Measurements from ENCODE around the gene TMEM258. TPM values are rescaled to one million over a fixed set of nuclear protein-coding genes. Genes with fewer than 3 reads are reported as not detected.

Gene TMEM258
- total RNA-seq, 4 donors from 2014 or later, result 36.5 to 51.8 (median 47.2) TPM

DNA sequence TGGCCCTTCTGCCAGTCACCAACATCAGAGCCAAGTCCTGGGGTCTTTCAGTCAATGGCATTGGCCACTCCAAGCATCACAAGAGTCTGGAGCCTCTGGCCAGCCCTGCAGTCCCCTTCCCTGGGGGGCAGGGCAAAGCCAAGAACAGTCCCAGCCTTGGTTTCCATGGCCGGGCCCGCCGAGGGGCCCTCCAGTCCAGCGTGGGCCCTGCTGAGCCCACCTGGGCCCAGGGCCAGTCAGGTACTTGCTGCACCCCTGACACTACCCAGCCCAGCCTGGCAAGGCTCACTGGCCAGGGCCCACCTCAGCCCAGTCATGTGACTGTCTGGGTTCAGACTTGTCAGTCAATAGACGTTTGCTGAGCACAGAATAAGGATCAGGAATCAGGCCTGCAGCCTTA, 10.8 kb downstream of the TMEM258 start:
- Histone ChIP-seq H3K27ac (no peak overlapping the region), H3K36me3 (peaks cover 0 to 9% of the 10 kb centered on the region in 2 donors), H3K4me1 (peaks cover 0 to 5% of the 10 kb centered on the region in 2 donors), H3K27me3 (no peaks in the 10 kb centered on the region), H3K9me3 (no peaks in the 10 kb centered on the region), H3K4me3 (no peak overlapping the region)
- intact Hi-C loops (cut with DNase I; ENCODE audit: low total_unique reads), result no loop called here
- TF ChIP-seq, protein P1, sequence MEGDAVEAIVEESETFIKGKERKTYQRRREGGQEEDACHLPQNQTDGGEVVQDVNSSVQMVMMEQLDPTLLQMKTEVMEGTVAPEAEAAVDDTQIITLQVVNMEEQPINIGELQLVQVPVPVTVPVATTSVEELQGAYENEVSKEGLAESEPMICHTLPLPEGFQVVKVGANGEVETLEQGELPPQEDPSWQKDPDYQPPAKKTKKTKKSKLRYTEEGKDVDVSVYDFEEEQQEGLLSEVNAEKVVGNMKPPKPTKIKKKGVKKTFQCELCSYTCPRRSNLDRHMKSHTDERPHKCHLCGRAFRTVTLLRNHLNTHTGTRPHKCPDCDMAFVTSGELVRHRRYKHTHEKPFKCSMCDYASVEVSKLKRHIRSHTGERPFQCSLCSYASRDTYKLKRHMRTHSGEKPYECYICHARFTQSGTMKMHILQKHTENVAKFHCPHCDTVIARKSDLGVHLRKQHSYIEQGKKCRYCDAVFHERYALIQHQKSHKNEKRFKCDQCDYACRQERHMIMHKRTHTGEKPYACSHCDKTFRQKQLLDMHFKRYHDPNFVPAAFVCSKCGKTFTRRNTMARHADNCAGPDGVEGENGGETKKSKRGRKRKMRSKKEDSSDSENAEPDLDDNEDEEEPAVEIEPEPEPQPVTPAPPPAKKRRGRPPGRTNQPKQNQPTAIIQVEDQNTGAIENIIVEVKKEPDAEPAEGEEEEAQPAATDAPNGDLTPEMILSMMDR (IDR thresholded peaks at IDR 0.05 in 4 of 5, conservative IDR thresholded peaks at IDR 0.05 in 1 of 5), result no peak
- no peak for TF ChIP-seq POLR2A (IDR thresholded peaks at IDR 0.05)
- DNase-seq, result no peak
- in situ Hi-C loops (cut with MboI; ENCODE audit: low sequenced_read_pairs in 4 of 4), result loop anchor here in 1 of 4 donors (25.0 kb wide), 1 partner anchor 531 kb away; no protein-coding TSS in a partner anchor
- ATAC-seq, result no peak

DNA sequence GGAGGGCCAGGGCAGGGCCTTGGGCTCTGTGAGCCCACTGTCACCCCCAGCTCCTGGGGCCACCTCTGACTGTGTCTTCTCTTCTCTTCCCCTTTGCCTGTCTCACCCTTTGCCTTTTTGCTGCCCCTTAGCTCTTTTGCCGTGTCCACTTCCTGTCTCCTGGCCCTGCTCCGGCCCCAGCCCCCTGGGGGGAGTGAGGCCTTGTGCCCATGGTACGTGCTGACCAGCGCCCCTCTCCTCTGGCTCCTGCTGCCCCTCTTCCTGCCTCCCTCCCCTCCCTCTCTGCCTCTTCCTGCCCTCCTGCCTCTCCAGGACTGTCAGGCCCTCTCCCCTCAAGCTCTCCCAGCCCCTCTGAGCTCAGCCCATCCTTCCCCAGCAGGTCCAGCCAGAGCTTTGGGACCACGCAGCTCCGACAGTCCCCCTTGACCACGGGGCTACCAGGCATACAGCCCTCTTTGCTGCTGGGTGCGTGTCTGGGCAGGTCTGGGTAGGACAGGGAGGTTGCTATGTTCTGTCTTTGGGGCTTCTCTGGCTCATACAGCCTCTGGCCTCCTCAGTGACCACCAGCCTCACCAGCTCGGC, 11.7 kb downstream of the TMEM258 start:
- Histone ChIP-seq H3K4me1 (peaks cover 0 to 5% of the 10 kb centered on the region in 2 donors), H3K4me3 (no peak overlapping the region), H3K36me3 (peaks cover 0 to 1% of the 10 kb centered on the region in 2 donors), H3K27ac (no peak overlapping the region), H3K9me3 (no peaks in the 10 kb centered on the region), H3K27me3 (no peaks in the 10 kb centered on the region)
- in situ Hi-C loops (cut with MboI; ENCODE audit: low sequenced_read_pairs in 4 of 4), result loop anchor here in 1 of 4 donors (25.0 kb wide), 1 partner anchor 532 kb away; no protein-coding TSS in a partner anchor
- intact Hi-C loops (cut with DNase I; ENCODE audit: low total_unique reads), result no loop called here
- DNase-seq (no peak), ATAC-seq (no peak)
- TF ChIP-seq POLR2A (IDR thresholded peaks at IDR 0.05), result no peak

GRCh38 chr11:61779666-61780525, 12.5 kb downstream of the TMEM258 start:
- intact Hi-C loops (cut with DNase I; ENCODE audit: low total_unique reads) (no loop called here), in situ Hi-C loops (cut with MboI; ENCODE audit: low sequenced_read_pairs in 4 of 4) (loop anchor here in 1 of 4 donors (25.0 kb wide), 1 partner anchor 532 kb away; no protein-coding TSS in a partner anchor)
- Histone ChIP-seq H3K9me3 (no peaks in the 10 kb centered on the region), H3K27me3 (no peaks in the 10 kb centered on the region), H3K4me3 (no peak overlapping the region), H3K27ac (no peak overlapping the region), H3K36me3 (no peaks in the 10 kb centered on the region), H3K4me1 (peaks cover 0 to 5% of the 10 kb centered on the region in 2 donors)
- TF ChIP-seq, protein P1 (IDR thresholded peaks at IDR 0.05 in 4 of 5, conservative IDR thresholded peaks at IDR 0.05 in 1 of 5), result no peak
- no peak for TF ChIP-seq POLR2A (IDR thresholded peaks at IDR 0.05)
- no peak for ATAC-seq
- no peak for DNase-seq

DNA sequence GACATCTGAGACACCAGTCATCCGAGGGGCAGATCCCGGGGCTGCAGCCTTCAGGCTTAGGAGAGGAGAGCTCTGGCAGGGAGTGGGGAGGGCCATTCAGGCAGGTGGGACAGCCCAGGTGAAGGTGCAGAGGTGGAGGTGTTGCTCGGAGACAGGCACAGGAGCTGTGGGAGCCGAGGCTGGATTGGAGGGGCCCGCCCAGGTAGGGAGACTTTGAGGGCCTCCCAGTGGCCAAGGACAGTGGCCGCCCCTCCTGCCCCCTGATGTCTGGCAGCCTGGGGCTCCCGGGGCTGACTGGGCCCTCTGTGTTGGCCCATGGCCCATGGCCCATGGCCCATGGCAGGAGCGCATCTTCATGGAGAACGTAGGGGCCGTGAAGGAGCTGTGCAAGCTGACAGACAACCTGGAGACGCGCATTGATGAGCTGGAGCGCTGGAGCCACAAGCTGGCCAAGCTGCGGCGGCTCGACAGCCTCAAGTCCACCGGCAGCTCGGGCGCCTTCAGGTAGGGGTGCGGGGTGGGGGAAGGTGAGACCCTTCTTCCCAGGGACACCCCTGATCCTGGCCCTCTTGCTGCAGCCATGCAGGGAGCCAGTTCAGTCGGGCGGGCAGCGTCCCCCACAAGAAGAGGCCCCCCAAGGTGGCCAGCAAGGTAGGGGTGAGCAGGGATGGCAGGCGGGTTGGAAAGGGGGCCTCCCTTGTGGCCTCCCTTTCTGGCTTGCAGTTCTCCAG, 13.3 kb downstream of the TMEM258 start:
- intact Hi-C loops (cut with DNase I; ENCODE audit: low total_unique reads) (no loop called here), in situ Hi-C loops (cut with MboI; ENCODE audit: low sequenced_read_pairs in 4 of 4) (loop anchor here in 1 of 4 donors (25.0 kb wide), 1 partner anchor 533 kb away; no protein-coding TSS in a partner anchor)
- DNase-seq (no peak), ATAC-seq (no peak)
- TF ChIP-seq, protein P1 (IDR thresholded peaks at IDR 0.05 in 4 of 5, conservative IDR thresholded peaks at IDR 0.05 in 1 of 5), result no peak
- TF ChIP-seq POLR2A (IDR thresholded peaks at IDR 0.05), result no peak
- Histone ChIP-seq H3K4me3 (no peak overlapping the region), H3K4me1 (peaks cover 0 to 5% of the 10 kb centered on the region in 2 donors), H3K27me3 (no peaks in the 10 kb centered on the region), H3K9me3 (no peaks in the 10 kb centered on the region), H3K36me3 (no peaks in the 10 kb centered on the region), H3K27ac (no peak overlapping the region)

Data from gastrocnemius medialis (tissue), 4 donors.